ENCODE results near the gene FCHSD2. TPM values are rescaled to one million over a fixed set of nuclear protein-coding genes. Genes with fewer than 3 reads are reported as not detected.
A peak's percentile ranks its signal among the peaks of the same experiment; 100 is the strongest.

The FCHSD2 gene
- total and polyA plus RNA-seq, 2 of the 13 experiments (the other 11 are each of a cell fraction or from before 2014, with no cell fraction given): 20.5 to 24.8 TPM

GRCh38 chr11:72813740-72814285 lies 328.3 kb downstream of the FCHSD2 start (continued):
- TF ChIP-seq, protein P1, sequence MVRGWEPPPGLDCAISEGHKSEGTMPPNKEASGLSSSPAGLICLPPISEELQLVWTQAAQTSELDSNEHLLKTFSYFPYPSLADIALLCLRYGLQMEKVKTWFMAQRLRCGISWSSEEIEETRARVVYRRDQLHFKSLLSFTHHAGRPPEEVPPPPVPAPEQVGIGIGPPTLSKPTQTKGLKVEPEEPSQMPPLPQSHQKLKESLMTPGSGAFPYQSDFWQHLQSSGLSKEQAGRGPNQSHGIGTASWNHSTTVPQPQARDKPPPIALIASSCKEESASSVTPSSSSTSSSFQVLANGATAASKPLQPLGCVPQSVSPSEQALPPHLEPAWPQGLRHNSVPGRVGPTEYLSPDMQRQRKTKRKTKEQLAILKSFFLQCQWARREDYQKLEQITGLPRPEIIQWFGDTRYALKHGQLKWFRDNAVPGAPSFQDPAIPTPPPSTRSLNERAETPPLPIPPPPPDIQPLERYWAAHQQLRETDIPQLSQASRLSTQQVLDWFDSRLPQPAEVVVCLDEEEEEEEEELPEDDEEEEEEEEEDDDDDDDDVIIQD (CRISPR knock-in tag; IDR thresholded peaks at IDR 0.05; ENCODE audit: low read depth): 0 out of 2 replicates have a peak, but pooled peaks have one; percentile 23
- peak; percentile 91 for TF ChIP-seq POLR2G (IDR thresholded peaks at IDR 0.05; ENCODE audit: low read depth, low read length)
- TF ChIP-seq STAG1 (CRISPR knock-in tag; IDR thresholded peaks at IDR 0.05): 0 out of 2 replicates have a peak, but pooled peaks have one; percentile 10
- 0 out of 2 replicates have a peak, but pooled peaks have one; percentile 39 for TF ChIP-seq ZFP36L2 (CRISPR knock-in tag; IDR thresholded peaks at IDR 0.05)
- no peak; the same call in 1 of the 2 replicates for TF ChIP-seq NCOA1 (CRISPR knock-in tag; IDR thresholded peaks at IDR 0.05)
- peak; percentile 78; the same call in 1 of the 2 replicates for TF ChIP-seq DZIP1 (CRISPR knock-in tag; IDR thresholded peaks at IDR 0.05)
- TF ChIP-seq, protein P2, sequence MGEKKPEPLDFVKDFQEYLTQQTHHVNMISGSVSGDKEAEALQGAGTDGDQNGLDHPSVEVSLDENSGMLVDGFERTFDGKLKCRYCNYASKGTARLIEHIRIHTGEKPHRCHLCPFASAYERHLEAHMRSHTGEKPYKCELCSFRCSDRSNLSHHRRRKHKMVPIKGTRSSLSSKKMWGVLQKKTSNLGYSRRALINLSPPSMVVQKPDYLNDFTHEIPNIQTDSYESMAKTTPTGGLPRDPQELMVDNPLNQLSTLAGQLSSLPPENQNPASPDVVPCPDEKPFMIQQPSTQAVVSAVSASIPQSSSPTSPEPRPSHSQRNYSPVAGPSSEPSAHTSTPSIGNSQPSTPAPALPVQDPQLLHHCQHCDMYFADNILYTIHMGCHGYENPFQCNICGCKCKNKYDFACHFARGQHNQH (CRISPR knock-in tag; IDR thresholded peaks at IDR 0.05): peak; percentile 42; the same call in 1 of the 2 replicates
- TF ChIP-seq, protein P3, sequence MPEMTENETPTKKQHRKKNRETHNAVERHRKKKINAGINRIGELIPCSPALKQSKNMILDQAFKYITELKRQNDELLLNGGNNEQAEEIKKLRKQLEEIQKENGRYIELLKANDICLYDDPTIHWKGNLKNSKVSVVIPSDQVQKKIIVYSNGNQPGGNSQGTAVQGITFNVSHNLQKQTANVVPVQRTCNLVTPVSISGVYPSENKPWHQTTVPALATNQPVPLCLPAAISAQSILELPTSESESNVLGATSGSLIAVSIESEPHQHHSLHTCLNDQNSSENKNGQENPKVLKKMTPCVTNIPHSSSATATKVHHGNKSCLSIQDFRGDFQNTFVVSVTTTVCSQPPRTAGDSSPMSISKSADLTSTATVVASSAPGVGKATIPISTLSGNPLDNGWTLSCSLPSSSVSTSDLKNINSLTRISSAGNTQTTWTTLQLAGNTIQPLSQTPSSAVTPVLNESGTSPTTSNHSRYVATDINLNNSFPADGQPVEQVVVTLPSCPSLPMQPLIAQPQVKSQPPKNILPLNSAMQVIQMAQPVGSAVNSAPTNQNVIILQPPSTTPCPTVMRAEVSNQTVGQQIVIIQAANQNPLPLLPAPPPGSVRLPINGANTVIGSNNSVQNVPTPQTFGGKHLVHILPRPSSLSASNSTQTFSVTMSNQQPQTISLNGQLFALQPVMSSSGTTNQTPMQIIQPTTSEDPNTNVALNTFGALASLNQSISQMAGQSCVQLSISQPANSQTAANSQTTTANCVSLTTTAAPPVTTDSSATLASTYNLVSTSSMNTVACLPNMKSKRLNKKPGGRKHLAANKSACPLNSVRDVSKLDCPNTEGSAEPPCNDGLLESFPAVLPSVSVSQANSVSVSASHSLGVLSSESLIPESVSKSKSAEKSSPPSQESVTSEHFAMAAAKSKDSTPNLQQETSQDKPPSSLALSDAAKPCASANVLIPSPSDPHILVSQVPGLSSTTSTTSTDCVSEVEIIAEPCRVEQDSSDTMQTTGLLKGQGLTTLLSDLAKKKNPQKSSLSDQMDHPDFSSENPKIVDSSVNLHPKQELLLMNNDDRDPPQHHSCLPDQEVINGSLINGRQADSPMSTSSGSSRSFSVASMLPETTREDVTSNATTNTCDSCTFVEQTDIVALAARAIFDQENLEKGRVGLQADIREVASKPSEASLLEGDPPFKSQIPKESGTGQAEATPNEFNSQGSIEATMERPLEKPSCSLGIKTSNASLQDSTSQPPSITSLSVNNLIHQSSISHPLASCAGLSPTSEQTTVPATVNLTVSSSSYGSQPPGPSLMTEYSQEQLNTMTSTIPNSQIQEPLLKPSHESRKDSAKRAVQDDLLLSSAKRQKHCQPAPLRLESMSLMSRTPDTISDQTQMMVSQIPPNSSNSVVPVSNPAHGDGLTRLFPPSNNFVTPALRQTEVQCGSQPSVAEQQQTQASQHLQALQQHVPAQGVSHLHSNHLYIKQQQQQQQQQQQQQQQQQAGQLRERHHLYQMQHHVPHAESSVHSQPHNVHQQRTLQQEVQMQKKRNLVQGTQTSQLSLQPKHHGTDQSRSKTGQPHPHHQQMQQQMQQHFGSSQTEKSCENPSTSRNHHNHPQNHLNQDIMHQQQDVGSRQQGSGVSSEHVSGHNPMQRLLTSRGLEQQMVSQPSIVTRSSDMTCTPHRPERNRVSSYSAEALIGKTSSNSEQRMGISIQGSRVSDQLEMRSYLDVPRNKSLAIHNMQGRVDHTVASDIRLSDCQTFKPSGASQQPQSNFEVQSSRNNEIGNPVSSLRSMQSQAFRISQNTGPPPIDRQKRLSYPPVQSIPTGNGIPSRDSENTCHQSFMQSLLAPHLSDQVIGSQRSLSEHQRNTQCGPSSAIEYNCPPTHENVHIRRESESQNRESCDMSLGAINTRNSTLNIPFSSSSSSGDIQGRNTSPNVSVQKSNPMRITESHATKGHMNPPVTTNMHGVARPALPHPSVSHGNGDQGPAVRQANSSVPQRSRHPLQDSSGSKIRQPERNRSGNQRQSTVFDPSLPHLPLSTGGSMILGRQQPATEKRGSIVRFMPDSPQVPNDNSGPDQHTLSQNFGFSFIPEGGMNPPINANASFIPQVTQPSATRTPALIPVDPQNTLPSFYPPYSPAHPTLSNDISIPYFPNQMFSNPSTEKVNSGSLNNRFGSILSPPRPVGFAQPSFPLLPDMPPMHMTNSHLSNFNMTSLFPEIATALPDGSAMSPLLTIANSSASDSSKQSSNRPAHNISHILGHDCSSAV (CRISPR knock-in tag; IDR thresholded peaks at IDR 0.05; ENCODE audit: borderline replicate concordance): 0 out of 2 replicates have a peak, but pooled peaks have one; percentile 29
- peak; percentile 97 for TF ChIP-seq ZNF652 (CRISPR knock-in tag; IDR thresholded peaks at IDR 0.05; ENCODE audit: borderline replicate concordance, low read depth)
- no peak for TF ChIP-seq HCFC1 (IDR thresholded peaks at IDR 0.05; ENCODE audit: low read depth, low read length)
- no peak for TF ChIP-seq TRAFD1 (CRISPR knock-in tag; IDR thresholded peaks at IDR 0.05; ENCODE audit: borderline replicate concordance)
- no peak for TF ChIP-seq ZNF761 (CRISPR knock-in tag; conservative IDR thresholded peaks at IDR 0.05)
- peak; percentile 51; the same call in 1 of the 2 replicates for TF ChIP-seq ZSCAN21 (CRISPR knock-in tag; IDR thresholded peaks at IDR 0.05; ENCODE audit: borderline replicate concordance)
